ENCODE measurements around the gene PAK3. TPM values are rescaled to one million over a fixed set of nuclear protein-coding genes. Genes with fewer than 3 reads are reported as not detected.

Gene PAK3
- total and polyA plus RNA-seq, 2 of the 8 experiments (the other 6 are each of a cell fraction or from before 2014, with no cell fraction given): 0.80 to 7.2 TPM

DNA sequence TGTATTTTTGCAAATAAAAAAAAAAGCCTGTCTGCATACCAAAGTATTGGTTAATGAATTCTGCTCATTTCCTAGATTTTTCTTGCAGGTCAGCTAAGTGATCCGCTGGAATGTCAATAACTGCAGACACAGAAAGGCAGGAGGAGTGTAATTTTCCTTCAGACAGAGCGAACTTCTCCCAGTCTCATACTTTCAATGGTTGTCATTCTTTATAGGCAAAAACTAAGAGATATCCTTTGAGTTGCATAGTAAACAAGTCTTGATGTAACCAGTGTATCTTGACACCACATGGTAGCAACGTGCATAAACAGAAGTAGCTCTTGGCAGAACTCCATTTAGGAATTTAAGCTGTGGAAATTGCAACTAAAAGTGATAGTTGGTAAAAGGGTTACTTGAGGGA, 166.1 kb downstream of the PAK3 start:
- Histone ChIP-seq H3K4me3 (ENCODE audit: extremely low read depth in 1 of 4, insufficient read depth in 2 of 4, low read depth in 3 of 4, low read length in 4 of 4) (no peak overlapping the region), H4K91ac (replicated peaks; ENCODE audit: insufficient read length, low read length) (no peak overlapping the region), H3K18ac (ENCODE audit: extremely low read depth, low read length) (no peak overlapping the region), H3K9me3 (ENCODE audit: insufficient read depth in 2 of 2, low read depth in 1 of 2, low read length in 1 of 2) (no peaks in the 10 kb centered on the region), H4K8ac (ENCODE audit: extremely low read depth, insufficient read depth, low read length) (no peak overlapping the region), H2AK5ac (ENCODE audit: low read depth, low read length) (no peak overlapping the region), H2BK15ac (ENCODE audit: low read length) (no peak overlapping the region), H3K56ac (replicated peaks; ENCODE audit: insufficient read length, low read depth, low read length) (no peak overlapping the region), H3K23ac (ENCODE audit: insufficient read length) (no peak overlapping the region), H3K79me1 (ENCODE audit: low read depth, low read length) (no peaks in the 10 kb centered on the region), H3K23me2 (ENCODE audit: low read depth, low read length) (no peaks in the 10 kb centered on the region), H4K5ac (ENCODE audit: insufficient read length, low read depth, low read length) (no peak overlapping the region), H4K20me1 (replicated peaks in 1 of 2; ENCODE audit: control insufficient read depth in 1 of 2, insufficient read depth in 2 of 2, low read length in 2 of 2) (no peaks in the 10 kb centered on the region), H2AFZ (ENCODE audit: low read length) (no peak overlapping the region), H3K4me1 (replicated peaks in 1 of 4; ENCODE audit: control insufficient read depth in 3 of 4, insufficient read depth in 4 of 4, low read length in 3 of 4) (no peaks in the 10 kb centered on the region), H3K79me2 (ENCODE audit: control insufficient read depth in 1 of 2, insufficient read depth in 2 of 2, low read length in 2 of 2) (no peaks in the 10 kb centered on the region), H3K14ac (ENCODE audit: insufficient read length) (no peak overlapping the region), H2BK12ac (ENCODE audit: low read depth, low read length) (no peak overlapping the region), H3K4ac (replicated peaks; ENCODE audit: insufficient read length, low read depth, low read length) (no peak overlapping the region), H2BK20ac (ENCODE audit: low read length) (no peak overlapping the region), H3K4me2 (ENCODE audit: insufficient read depth in 1 of 2, low read depth in 2 of 2, low read length in 2 of 2) (no peak overlapping the region), H3K27ac (ENCODE audit: low read depth, low read length) (no peak overlapping the region), H3K27me3 (replicated peaks in 1 of 4; ENCODE audit: control insufficient read depth in 3 of 4, extremely low read depth in 1 of 4, insufficient read depth in 3 of 4, low read length in 3 of 4) (no peaks in the 10 kb centered on the region), H3K9ac (replicated peaks in 1 of 4; ENCODE audit: extremely low read depth in 1 of 4, low read depth in 3 of 4, low read length in 3 of 4) (no peak overlapping the region), H2BK120ac (replicated peaks; ENCODE audit: low read depth, low read length) (no peak overlapping the region), H3K36me3 (ENCODE audit: control insufficient read depth in 2 of 4, insufficient read depth in 4 of 4, low read length in 3 of 4) (no peaks in the 10 kb centered on the region), H2BK5ac (ENCODE audit: low read depth, low read length) (no peak overlapping the region)
- no peak for FAIRE-seq
- 96% methylated on average over 3 of the region's 3 CpGs; no CpG with 5 or more reads in 1 of the 2 experiments for WGBS, 2 experiments (ENCODE audit: extremely low coverage in 1 of 2, insufficient coverage in 1 of 2, insufficient read length in 1 of 2, insufficient replicate concordance in 2 of 2, low coverage in 1 of 2, low lambda C conversion rate in 2 of 2, missing lambda C conversion rate in 1 of 2)
- ChIA-PET CTCF (ENCODE audit: partially characterized antibody) (interaction anchor here (1.4 kb wide), 1 partner anchor 183 kb away, joined by 3 read pairs; no protein-coding TSS in a partner anchor), POLR2A (ENCODE audit: partially characterized antibody) (no interaction called here)
- DNase-seq (ENCODE audit: low read depth in 1 of 2, low spot score in 2 of 2): no peak
- TF ChIP-seq JUND (IDR thresholded peaks at IDR 0.05; ENCODE audit: low read length) (no peak), SAP30 (IDR thresholded peaks at IDR 0.05; ENCODE audit: insufficient read depth, insufficient replicate concordance, low read length) (no peak), YY1 (IDR thresholded peaks at IDR 0.05; ENCODE audit: low read depth, low read length) (no peak), BACH1 (IDR thresholded peaks at IDR 0.05; ENCODE audit: low read length) (no peak), SP1 (IDR thresholded peaks at IDR 0.05; ENCODE audit: low read depth, low read length) (no peak), CTBP2 (IDR thresholded peaks at IDR 0.05; ENCODE audit: borderline replicate concordance, insufficient read depth, insufficient read length, low read length) (no peak), PHF8 (conservative IDR thresholded peaks at IDR 0.05; ENCODE audit: low read depth, low read length) (no peak), SP2 (IDR thresholded peaks at IDR 0.05; ENCODE audit: low read length) (no peak), FOSL1 (IDR thresholded peaks at IDR 0.05; ENCODE audit: insufficient read depth, low read depth, low read length) (no peak), POU5F1 (IDR thresholded peaks at IDR 0.05; ENCODE audit: low read depth, low read length) (no peak), NRF1 (IDR thresholded peaks at IDR 0.05; ENCODE audit: low read depth, low read length) (no peak), TCF12 (IDR thresholded peaks at IDR 0.05; ENCODE audit: low read depth, low read length) (no peak)
- TF ChIP-seq, protein P1, sequence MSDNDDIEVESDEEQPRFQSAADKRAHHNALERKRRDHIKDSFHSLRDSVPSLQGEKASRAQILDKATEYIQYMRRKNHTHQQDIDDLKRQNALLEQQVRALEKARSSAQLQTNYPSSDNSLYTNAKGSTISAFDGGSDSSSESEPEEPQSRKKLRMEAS (IDR thresholded peaks at IDR 0.05): no peak
- TF ChIP-seq, protein P2, sequence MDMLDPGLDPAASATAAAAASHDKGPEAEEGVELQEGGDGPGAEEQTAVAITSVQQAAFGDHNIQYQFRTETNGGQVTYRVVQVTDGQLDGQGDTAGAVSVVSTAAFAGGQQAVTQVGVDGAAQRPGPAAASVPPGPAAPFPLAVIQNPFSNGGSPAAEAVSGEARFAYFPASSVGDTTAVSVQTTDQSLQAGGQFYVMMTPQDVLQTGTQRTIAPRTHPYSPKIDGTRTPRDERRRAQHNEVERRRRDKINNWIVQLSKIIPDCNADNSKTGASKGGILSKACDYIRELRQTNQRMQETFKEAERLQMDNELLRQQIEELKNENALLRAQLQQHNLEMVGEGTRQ (IDR thresholded peaks at IDR 0.05; ENCODE audit: low read length): no peak
